HG02938 (cell line): Measurements from ENCODE around the gene MYRIP.
"Not testable (repeated sequence)": the region's sequence is repeated elsewhere in the genome, so short reads cannot be mapped to it uniquely, and the experiment has no call there.

Experiments used
- ATAC-seq: cut with Tn5 transposase; IDR thresholded peaks from one replicate; pipeline ENCODE4 v1.9.1; 2021; ENCODE audit warnings: mild to moderate bottlenecking, moderate library complexity; ENCODE audit not compliant: unreplicated experiment

Gene MYRIP

GRCh38 chr3:39805650-39806049 lies 3.8 kb upstream of the MYRIP start:
- ATAC-seq: no peak

- no peak for ATAC-seq
Measured at GRCh38 chr3:39806820-39807219, 2.6 kb upstream of the MYRIP start.

- peak; percentile 1 for ATAC-seq
Measured at GRCh38 chr3:39808467-39809180, 785 bp upstream of the MYRIP start.

GRCh38 chr3:39809995-39810595 lies 686 bp downstream of the MYRIP start:
- ATAC-seq: no peak

GRCh38 chr3:39810647-39811161 lies 1.3 kb downstream of the MYRIP start:
- no peak for ATAC-seq

- ATAC-seq: no peak
Measured at GRCh38 chr3:39811561-39811960, 2.2 kb downstream of the MYRIP start.

GRCh38 chr3:39812537-39812936 lies 3.1 kb downstream of the MYRIP start:
- no peak for ATAC-seq

- ATAC-seq: no peak
Measured at GRCh38 chr3:39814007-39814406, 4.6 kb downstream of the MYRIP start.

GRCh38 chr3:39819899-39820298 lies 10.5 kb downstream of the MYRIP start:
- ATAC-seq: no peak

GRCh38 chr3:39833764-39834163 lies 24.4 kb downstream of the MYRIP start:
- ATAC-seq: not testable (repeated sequence)

GRCh38 chr3:39839484-39839883 lies 30.1 kb downstream of the MYRIP start:
- ATAC-seq: no peak

- ATAC-seq: no peak
Measured at GRCh38 chr3:39843440-39843839, 34.0 kb downstream of the MYRIP start.

GRCh38 chr3:39848365-39848764 lies 39.0 kb downstream of the MYRIP start:
- no peak for ATAC-seq

- no peak for ATAC-seq
Measured at GRCh38 chr3:39849992-39850715, 40.7 kb downstream of the MYRIP start.

- ATAC-seq: no peak
Measured at GRCh38 chr3:39850716-39851032, 41.3 kb downstream of the MYRIP start.

- no peak for ATAC-seq
Measured at GRCh38 chr3:39855517-39855916, 46.1 kb downstream of the MYRIP start.

GRCh38 chr3:39869890-39870289 lies 60.5 kb downstream of the MYRIP start:
- no peak for ATAC-seq

GRCh38 chr3:39870706-39871105 lies 61.3 kb downstream of the MYRIP start:
- no peak for ATAC-seq

GRCh38 chr3:39879581-39879980 lies 70.2 kb downstream of the MYRIP start:
- no peak for ATAC-seq

- no peak for ATAC-seq
Measured at GRCh38 chr3:39882111-39882510, 72.7 kb downstream of the MYRIP start.

GRCh38 chr3:39892068-39892467 lies 82.7 kb downstream of the MYRIP start:
- ATAC-seq: no peak

GRCh38 chr3:39896184-39896583 lies 86.8 kb downstream of the MYRIP start:
- no peak for ATAC-seq
